HuH-7.5 (cell line): ENCODE data around the gene MDFI.

ENCODE experiments used
- DNase-seq: peaks from one replicate; pipeline ENCODE4 v3.0.0; 2011; ENCODE audit warnings: low spot score

MDFI gene

DNA sequence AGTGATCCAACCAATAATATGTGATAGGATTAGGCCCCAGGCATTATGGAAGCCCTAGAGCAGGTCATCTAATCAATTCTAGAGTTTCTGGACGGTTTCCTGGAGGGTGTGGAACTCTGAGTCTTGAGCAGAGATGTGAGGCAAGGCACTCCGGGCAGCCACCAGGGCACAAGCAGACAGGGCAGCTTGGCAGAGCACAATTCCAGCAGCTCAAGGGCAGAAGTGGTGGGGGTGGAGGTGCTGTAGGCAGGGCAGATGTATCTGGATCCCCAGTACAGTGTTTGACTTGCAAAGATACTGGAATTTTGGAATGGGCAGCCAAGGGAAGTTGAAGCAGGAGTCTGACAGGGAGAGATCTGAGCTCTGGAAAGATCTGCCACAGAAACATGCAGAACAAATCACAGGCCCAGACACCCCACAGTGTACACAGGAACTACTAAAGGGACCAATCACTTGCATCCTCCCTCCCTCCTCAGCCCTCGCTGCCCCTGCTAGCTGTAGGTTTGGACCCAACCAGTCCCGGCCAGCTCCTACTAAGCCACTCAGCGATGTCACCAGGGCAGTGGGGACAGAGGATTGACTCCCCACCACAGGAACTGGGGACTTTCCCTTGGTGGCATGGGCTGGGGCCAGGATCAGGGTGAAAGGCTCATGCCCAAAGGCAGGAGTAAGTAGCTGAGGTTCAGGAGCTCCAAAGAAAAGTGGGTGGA is 50.1 kb downstream of the MDFI start:
- DNase-seq, result no peak

DNA sequence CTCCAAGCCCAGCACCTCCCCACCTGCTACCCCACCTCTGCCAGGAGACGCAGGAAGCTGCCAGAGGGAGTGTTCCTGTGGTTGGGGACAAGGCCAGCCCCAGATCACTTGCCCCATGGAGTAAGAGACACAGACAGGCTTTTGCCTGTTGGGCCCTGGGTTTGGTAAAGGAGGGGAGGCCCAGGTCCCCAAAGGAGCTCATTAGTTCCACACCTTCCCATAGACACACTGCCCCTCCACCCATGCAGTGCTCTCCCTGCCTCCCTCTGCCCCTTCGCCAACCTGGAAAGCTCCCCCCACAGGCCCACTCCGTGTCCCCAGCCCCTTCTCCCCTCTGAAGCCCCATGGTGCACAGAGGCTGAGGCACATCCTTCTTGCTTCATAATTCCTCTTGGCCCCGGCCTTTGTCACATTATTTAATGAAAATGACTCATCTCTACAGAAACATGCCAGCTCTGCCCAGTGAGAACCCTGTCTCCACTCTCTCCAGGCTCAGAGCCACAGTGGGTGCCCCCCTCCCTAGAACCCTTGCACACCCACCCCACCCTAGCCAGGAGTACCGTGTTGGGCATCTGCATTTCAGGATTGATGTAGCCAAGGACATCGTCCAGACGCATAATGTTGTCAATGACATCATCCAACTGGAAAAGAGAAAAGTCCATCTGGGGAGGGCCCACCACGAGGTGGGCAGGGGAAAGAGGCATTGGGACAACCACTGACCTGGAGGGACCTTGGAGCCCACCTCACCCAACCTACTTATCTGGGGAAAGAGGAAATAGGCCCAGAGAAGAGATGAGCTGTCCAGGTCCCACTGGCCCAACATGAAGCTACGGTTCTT is 51.1 kb downstream of the MDFI start:
- DNase-seq, result no peak

DNA sequence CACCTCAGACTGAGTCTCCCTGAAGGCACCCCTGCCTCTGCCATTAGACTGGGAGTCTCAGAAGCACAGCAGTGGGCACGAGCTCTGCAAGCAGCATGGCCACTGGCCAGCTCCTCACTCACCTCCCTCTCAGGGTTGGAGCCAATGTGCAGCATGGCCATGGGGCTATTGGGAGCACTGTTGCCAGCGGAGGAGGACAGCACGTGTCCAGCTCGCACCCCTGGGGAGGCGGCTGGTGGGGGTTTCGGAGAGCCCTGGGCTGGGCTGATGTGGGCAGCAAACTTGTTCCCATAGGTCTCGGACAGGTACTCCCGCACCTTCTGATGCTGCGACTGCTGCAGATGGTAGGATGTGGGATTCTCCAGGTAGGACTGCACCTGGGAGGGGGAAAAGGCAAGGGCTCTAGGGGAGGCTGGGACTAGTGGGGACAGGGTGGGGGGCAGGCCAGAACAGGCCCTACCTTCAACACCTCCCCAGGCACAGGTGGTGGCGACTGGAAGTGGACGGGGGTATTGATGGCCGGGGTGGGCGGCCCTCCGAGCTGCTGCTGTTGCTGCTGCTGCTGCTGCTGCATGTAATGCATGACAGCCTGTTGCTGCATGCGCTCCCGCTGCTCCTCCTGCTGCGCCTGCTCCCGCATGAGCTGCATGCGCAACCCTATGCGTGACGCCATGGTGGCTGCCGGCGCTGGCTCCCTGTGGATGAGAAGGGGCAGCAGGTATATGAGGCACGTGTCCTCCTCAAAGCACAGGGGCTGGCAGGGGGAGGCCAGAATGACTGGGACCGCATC is 52.5 kb downstream of the MDFI start:
- no peak for DNase-seq

DNA sequence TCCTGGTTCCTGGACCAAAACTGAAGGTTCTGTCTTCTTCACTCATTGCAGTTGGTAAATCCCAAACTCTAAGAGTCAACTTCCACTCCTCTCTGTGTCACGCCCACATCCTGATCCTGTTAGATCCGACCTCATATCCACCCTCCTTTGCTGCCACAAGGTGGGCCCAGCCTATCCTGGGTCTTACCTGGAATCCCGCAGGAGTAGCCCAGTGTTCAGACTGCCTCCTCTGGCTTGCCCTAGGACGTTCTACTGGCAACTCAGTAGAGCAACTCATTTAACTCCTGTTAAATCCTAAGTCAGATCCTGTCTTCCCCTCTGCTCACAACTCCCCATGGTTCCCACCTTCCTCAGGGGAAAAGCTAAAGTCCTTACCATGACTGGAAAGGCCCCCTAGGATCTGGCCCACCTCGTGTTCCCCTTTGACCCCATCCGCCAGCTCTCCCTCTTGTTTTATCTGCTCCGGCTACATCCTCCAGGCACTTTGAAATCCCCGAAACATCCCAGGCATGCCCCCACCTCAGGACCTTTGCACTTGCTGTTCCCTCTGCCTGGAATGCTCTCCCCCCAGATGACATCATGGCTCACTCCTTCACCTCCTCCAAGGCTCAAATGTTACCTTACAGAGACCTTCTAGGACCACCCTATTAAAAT is 53.3 kb downstream of the MDFI start:
- DNase-seq, result no peak

DNA sequence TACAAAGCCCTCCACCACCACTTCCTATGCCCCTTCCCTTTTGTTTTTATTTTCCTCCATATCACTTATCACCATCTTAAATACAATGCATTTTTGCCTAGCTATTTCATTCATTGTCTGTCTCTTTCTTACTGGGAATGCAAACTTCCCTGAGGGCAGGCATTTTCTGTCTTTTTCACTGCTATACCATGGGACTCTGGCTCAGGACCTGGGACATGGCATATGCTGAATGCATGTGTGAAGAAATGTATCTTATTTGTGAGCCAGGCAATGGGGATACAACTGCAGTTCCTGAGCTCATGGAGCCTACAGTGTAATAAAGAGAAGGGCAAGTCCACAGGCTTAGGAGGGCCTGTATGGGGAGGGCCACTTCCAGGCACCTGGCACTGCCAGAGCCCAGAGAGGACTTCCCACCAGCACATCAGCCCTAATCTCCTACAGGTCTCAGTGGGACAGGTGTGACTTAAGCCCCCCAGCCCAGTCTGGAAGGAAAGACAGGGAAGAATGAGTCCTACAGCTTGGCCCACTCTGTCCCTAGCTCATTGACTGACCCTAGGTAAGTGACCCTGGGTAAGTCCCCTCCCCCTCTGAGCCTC is 53.9 kb downstream of the MDFI start:
- DNase-seq, result no peak

DNA sequence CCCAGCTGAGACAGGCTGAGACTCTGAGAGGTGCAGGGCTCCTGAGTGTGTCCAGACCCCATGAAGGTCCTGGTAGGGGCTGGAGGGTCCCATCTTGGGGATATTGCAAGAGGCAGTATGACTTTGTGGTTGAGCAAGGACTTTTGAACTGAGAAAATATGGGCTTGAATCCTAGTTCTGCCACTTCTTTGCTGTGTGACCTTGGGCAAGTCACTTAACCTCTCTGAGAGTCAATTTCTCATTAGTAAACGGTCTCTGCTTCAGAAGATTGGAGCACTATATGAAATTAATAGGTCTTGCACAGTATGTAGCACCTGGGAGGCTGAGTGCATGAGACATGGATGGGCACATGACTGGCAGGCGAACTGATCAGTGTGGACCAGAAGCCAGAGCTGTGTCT is 54.5 kb downstream of the MDFI start:
- no peak for DNase-seq

DNA sequence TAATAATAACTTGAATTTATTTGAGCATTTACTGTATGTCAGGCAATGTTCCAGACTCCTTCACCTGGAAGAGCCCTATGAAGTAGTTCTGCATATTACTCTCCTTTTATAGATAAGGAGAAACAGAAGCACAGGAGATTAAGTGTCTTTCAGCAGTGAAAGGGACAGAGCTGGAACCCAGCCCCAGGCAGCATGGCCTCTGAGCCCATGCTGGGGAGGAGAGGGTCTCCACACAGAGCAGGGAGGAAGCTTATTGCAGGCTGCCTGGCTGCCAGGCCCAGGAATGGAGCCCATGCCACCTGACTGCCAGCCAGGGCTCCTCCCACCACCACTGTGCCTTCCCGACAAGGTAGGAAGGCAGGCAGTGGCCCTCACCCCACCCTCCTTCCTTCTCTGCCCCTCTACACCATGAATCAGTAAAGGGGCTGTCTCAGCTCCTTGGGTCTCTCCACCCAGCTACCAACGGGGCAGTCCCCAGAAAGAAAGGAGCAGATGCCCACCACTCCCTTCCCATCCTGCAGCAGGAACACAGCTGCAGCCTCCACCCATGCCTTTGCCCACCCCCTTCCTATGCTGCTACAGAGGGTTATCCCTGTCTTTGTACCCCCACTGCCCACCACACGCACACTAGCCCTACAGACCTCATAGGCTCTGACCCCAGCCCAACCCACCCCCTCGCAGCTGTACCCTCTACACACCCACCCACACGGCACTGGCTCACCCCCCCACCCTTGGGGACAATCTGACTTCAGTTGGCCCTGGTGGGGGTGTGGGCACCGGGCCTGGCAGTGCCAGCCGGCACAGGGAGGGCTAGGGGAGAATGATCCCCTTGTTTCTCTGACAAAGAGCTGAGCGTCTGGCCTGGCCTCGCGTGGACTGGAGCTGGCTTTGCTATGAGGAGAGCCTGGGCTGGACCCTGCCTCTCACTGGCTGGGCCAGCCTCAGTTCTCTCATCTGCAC is 55.3 kb downstream of the MDFI start:
- DNase-seq, result no peak

DNA sequence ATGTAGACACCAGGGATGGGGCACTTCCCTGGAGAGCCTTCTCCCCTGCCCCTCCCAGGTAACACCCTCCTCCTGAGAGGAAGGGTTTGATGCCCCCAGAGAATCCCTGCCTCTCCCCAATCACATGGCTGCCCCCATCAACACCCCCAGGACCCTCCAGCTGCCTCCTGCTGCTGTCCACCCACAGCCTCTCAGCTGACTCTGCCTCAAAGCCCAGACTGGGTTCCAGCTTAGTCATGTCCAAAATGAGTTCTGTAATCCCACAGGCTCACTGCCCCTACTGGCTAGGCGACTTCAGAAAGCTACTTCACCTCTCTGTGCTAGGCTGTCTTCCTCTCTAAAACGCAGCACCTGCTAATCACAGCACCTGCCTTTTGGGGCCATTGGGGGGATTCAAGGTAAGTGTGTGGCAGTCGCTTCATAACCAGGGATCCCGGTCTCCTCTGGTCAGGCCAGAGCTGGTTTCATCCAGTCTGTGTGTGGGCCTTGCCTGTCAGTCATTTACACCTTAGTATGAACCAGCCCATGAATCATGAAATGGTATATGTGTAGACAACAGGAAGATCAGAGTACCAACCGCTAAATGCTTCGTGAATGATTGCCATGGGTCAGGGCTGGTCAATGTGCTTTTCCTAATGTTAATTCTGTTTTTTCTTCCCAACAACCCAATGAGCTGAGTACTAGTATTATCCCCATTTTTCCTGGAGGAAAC is 56.7 kb downstream of the MDFI start:
- DNase-seq, result no peak

DNA sequence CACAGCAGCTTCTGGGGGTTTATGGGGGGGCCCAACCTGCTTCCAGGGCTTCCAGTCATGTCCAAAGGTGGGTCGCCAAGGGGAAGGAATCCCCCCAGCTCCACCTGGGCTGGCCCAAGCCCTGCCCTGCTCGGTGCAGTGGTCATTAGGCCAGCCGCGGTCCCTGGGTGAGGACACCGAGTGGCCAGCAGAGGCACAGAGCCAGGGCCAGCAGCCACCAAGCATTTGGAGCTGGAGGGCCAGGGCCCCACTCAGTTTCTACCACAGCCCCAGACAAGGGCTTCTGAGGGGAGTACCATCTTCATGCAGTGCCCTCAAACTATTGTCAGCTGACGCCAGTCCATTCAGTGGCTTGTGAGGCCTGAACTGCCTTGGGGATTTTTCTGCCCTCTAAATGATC is 57.6 kb downstream of the MDFI start:
- no peak for DNase-seq

DNA sequence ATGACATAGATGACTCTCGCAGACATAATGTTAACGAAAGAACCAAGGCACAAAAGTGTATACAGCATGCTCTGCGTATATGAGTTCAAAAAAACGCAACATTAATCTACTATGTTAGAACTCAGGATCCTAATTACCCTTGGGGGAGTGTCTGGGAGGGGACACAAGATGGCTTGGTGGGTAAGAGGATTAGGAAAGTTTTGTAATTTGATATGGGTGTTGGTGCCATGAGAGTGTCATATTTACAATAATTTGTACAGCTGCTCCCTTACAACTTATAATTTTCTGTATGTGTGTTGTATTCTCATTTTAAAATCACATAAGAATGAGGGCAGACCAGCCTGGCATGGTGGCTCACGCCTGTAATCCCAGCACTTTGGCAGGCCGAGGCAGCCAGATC is 58.5 kb downstream of the MDFI start:
- no peak for DNase-seq

DNA sequence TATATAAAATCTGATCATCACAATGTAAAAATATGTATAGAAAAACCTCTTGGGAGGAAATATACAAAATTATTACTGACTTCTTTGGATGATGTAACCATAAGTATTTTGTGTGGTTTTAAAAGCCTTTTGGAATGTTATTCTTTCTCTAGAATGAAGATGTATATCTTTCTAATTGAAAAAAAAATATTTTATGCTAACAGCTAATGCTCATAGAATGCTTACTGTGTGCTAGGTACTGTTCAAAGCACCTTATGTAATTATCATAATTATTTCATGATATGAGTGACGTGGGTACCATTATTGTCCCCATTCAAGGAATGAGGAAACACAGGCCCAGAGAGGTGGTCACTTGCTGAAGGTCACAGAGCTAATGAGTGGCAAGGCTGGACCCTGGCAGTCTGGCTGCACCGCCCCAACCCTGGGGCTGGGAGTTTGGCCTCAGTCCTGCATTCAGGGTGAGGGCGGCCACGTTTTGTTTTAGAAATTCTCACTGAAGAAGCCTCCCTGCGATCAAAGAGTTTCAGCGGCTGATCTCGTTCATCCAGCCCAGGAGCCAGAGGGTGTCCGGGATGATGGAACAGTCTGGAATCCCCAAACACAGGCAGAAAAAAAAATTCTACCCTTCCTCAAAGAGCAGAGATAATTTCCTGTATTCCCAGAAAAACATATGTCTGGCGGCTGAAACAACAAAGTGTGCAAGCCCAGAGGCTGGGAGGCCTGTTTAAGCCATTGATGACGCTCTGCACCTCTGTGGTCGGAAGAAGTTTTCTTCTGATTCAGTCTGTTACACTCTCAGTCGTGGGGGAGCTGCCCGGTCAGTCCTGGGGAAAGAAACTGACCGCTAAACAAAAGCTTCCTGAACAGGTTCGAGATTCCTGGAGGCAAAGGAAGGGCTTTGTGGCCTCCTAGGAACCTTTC is 59.9 kb downstream of the MDFI start:
- no peak for DNase-seq

DNA sequence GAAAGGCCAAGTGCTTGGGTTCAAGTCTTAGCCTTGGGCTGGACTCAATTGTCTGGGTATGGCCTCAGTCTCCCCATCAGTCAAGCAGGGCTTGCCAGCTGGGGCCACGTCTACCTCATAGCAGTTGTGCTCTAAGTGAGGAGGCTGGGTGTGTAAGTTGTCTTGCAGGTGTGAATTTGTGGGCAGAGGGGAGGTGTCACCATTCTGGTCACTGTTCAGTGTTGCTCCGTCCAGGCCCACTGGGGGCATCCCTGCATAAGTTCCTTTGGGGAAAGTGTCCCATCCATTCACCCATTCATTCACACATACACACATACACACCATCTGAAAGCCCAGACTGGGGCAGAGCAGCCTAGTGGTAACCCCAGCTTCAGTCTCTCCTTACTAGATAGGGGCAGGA is 60.8 kb downstream of the MDFI start:
- DNase-seq, result no peak

DNA sequence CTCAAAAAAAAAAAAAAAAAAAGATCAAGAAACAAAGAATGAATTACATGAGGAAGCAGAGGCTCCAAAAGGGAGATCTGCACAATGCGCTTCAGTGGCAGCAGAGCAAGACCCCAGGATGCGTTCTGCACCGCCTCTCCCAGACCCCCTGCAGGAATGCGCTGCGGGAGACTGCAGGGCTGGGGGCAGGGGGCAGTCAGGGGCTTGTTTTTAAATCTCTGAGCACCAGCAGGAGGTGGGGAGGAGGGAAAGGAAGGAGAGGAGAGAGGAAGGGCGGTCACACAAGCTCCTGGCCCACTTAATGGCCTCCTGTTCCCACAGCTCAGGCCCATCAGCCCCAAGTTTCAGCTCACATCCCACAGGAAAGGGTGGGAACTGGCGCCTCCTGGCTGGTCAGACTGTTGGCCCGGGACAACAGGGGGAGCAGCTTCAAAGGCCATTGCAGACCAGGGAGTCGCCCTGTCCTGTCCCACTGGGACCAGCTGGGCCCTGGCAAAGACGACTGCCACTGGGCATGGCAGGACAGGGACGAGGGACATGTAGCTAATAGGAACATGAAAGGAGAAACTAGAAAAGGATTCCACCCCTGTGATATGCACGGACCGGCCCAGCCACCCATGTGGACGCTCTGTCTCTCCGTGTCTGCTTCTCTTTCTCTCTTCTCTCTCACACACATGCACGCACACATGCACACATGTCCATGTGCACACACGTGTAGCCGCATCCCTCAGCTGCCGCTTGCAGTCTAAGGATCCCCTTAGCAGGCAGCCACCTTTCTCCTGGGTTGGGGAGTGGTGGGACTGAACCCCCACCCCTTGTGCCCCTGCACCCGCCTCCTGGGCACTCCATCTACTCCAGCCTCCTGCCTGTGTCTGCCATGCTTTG is 62.4 kb downstream of the MDFI start:
- DNase-seq, result no peak

DNA sequence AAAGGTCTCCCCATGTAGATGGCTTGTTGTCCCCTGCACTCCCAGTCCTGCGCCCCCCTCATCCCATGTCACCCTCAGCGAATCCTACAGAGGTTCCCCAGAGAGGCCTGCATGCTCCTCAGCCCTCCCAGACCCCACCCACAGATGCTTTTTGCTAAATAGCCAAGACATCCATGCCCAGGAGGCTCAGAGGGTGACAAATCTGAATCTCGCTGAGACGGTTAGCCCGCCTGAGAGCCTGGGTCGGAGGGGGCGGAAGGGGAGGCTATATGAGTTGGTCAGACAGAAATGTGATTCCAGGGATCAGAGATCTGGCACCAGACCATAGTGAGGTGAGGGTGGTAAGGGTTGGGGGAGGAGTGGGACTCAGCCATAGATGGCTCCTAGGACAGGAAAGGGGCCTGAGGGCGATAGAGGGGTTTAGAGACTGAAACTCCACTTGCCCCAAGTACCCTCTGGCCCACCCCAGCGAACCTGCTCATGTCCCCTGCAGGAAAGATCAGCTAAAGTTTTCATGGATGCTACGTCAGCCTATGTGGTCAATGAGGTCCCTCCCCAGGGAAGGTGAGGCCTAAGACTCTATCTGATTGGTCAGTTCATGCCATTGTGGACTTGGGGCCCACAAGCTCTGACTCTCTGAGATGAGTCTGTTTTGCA is 63.9 kb downstream of the MDFI start:
- DNase-seq, result no peak

DNA sequence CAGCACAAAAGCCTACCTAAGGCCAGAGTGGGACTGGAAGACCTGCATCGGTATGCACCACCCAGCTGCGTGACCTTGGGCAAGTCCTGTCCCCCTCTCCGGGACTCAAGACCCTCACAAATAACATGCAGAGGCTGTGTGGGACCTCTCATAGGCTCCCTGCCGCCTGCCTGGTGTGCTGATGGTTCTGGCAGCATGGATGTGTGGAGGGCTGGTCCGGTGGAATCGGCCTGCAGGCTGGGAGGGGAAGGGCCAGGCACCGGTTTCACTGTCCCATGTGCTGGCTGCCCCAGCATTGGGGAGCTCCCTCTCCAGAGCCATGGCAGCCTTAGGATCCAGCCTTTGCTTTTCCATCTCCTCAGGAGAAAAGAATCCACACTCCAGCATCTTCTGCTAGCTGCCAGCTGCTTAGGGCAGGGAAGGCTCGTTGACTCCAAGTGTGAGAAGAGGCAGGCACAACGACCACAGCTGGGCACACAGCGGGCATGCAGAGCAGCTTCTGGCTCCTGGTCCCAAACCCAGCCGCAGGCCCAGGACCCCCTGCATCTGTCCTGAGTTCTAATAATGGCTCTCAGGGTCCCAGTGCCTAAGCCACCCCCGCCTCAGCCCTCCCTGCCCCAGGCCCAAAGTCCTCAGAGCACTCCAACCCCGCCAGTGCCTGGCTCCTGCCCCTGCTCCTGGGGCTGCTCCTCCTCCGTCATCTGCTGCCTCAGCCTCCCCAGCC is 64.7 kb downstream of the MDFI start:
- DNase-seq, result no peak
